Loucy (cell line): ENCODE measurements around the gene UBE2J2.

Experiments used
- H2AFZ ChIP-seq: fragments of 200-600 bp; sonication (generic); 2 replicates; pipeline ENCODE4 v1.6.0; 2016; ENCODE audit warnings: antibody characterized with exemption, mild to moderate bottlenecking, low read length, moderate library complexity
- H3F3A ChIP-seq: fragments of 200-600 bp; 2 replicates; pipeline ENCODE4 v1.6.0; 2016; ENCODE audit warnings: antibody characterized with exemption, low read depth, mild to moderate bottlenecking
- H3K27me3 ChIP-seq: fragments of 200-600 bp; sonication (generic); 2 replicates; pipeline ENCODE4 v1.6.1; 2014; ENCODE audit warnings: low read length, mild to moderate bottlenecking; ENCODE audit not compliant: insufficient read depth, poor library complexity, severe bottlenecking
- H3K36me3 ChIP-seq: fragments of 200-600 bp; sonication (generic); 2 replicates; pipeline ENCODE4 v1.6.1; 2016; ENCODE audit warnings: low read length; ENCODE audit not compliant: insufficient read depth
- H3K4me1 ChIP-seq: fragments of 200-600 bp; sonication (generic); 2 replicates; pipeline ENCODE4 v1.5.1; 2014; ENCODE audit warnings: low read length, mild to moderate bottlenecking; ENCODE audit not compliant: insufficient read depth, poor library complexity, severe bottlenecking
- H3K4me2 ChIP-seq: fragments of 200-600 bp; sonication (generic); 2 replicates; pipeline ENCODE4 v1.6.0; 2014; ENCODE audit warnings: antibody characterized with exemption, low read length, low read depth, mild to moderate bottlenecking; ENCODE audit not compliant: poor library complexity, severe bottlenecking
- H3K4me3 ChIP-seq: fragments of 200-600 bp; sonication (generic); 2 replicates; pipeline ENCODE4 v1.5.1; 2014; ENCODE audit warnings: low read length, mild to moderate bottlenecking, mixed read lengths; ENCODE audit not compliant: poor library complexity, severe bottlenecking
- H3K79me2 ChIP-seq: fragments of 200-600 bp; sonication (generic); 2 replicates; pipeline ENCODE4 v1.6.1; 2014; ENCODE audit warnings: low read length; ENCODE audit not compliant: insufficient read depth
- H3K9ac ChIP-seq: fragments of 200-600 bp; sonication (generic); 2 replicates; pipeline ENCODE4 v1.6.0; 2014; ENCODE audit warnings: mild to moderate bottlenecking, low read depth, low read length, moderate library complexity; ENCODE audit not compliant: poor library complexity, severe bottlenecking
- H3K9me2 ChIP-seq: fragments of 200-600 bp; sonication (generic); replicated peaks from 2 replicates; pipeline ENCODE4 v1.6.1; 2016; ENCODE audit warnings: low read depth, low read length, mixed read lengths
- H3K9me3 ChIP-seq: fragments of 200-600 bp; sonication (generic); 2 replicates; pipeline ENCODE4 v1.6.1; 2014; ENCODE audit warnings: mild to moderate bottlenecking, antibody characterized with exemption, low read length, low read depth; ENCODE audit not compliant: insufficient read depth
- H4K20me1 ChIP-seq: fragments of 200-600 bp; sonication (generic); 2 replicates; pipeline ENCODE4 v1.6.0; 2014; ENCODE audit warnings: antibody characterized with exemption, low read length, mild to moderate bottlenecking; ENCODE audit not compliant: insufficient read depth, poor library complexity, severe bottlenecking
- CTCF ChIP-seq: fragments of 200-600 bp; sonication (generic); conservative IDR thresholded peaks from 2 replicates; pipeline ENCODE4 v1.5.1; 2014; ENCODE audit warnings: mild to moderate bottlenecking, antibody characterized with exemption, low read length
- EZH2phosphoT487 ChIP-seq: fragments of 200-600 bp; IDR thresholded peaks from 2 replicates; pipeline ENCODE4 v1.6.1; 2018; ENCODE audit warnings: antibody characterized with exemption, mild to moderate bottlenecking, moderate library complexity, borderline replicate concordance

The UBE2J2 gene

GRCh38 chr1:1274299-1274930 is 761 bp upstream of the UBE2J2 start:
- H3K4me1 ChIP-seq: peaks cover 34% of the 10 kb centered on the region
- peak overlapping the region; percentile 97 for H3K9ac ChIP-seq
- no peaks in the 10 kb centered on the region for H3K9me2 ChIP-seq
- H3K4me2 ChIP-seq: peak overlapping the region; percentile 93
- H3K27me3 ChIP-seq: no peaks in the 10 kb centered on the region
- H3K79me2 ChIP-seq: peaks cover 50% of the 10 kb centered on the region
- peak overlapping the region; percentile 98 for H3K4me3 ChIP-seq
- TF ChIP-seq EZH2phosphoT487 (no peak), CTCF (0 out of 2 replicates have a peak, but pooled peaks have one; percentile 2)
- H3F3A ChIP-seq: no peaks in the 10 kb centered on the region
- H3K36me3 ChIP-seq: no peaks in the 10 kb centered on the region
- peaks cover 36% of the 10 kb centered on the region for H4K20me1 ChIP-seq
- H2AFZ ChIP-seq: peak overlapping the region; percentile 90
- H3K9me3 ChIP-seq: no peaks in the 10 kb centered on the region

- Histone ChIP-seq H3K4me1 (peaks cover 34% of the 10 kb centered on the region), H3K79me2 (peaks cover 61% of the 10 kb centered on the region), H2AFZ (no peak overlapping the region), H3K9ac (peak overlapping the region; percentile 89), H3K9me2 (no peaks in the 10 kb centered on the region), H3K36me3 (no peaks in the 10 kb centered on the region), H3K9me3 (no peaks in the 10 kb centered on the region), H3F3A (no peaks in the 10 kb centered on the region), H3K27me3 (no peaks in the 10 kb centered on the region), H4K20me1 (peaks cover 44% of the 10 kb centered on the region), H3K4me2 (peak overlapping the region; percentile 84), H3K4me3 (peak overlapping the region; percentile 98)
- TF ChIP-seq CTCF (no peak), EZH2phosphoT487 (no peak)
Observed at GRCh38 chr1:1273209-1273511, 494 bp downstream of the UBE2J2 start.

- TF ChIP-seq EZH2phosphoT487: no peak
- no peak for TF ChIP-seq CTCF
- H3K4me3 ChIP-seq: peak overlapping the region; percentile 98
- H3F3A ChIP-seq: no peaks in the 10 kb centered on the region
- peaks cover 66% of the 10 kb centered on the region for H3K79me2 ChIP-seq
- H3K4me1 ChIP-seq: peaks cover 34% of the 10 kb centered on the region
- H2AFZ ChIP-seq: no peak overlapping the region
- H4K20me1 ChIP-seq: peaks cover 49% of the 10 kb centered on the region
- no peaks in the 10 kb centered on the region for H3K9me2 ChIP-seq
- H3K4me2 ChIP-seq: peak overlapping the region; percentile 84
- no peaks in the 10 kb centered on the region for H3K9me3 ChIP-seq
- no peaks in the 10 kb centered on the region; the same call in 1 of the 2 replicates for H3K36me3 ChIP-seq
- H3K9ac ChIP-seq: peak overlapping the region; percentile 89
- H3K27me3 ChIP-seq: no peaks in the 10 kb centered on the region
Observed at GRCh38 chr1:1272341-1273208, 1.1 kb downstream of the UBE2J2 start.
